C1 segment of cervical spinal cord (tissue), 14 donors: ENCODE data around the gene WBP1.

Source experiments
- DNase-seq, 14 donors: peaks; one replicate each; lab custom pipeline; 2025; lab: John Stamatoyannopoulos, UW

The WBP1 gene

GRCh38 chr2:74502147-74502719, 44.0 kb downstream of the WBP1 start:
- no peak for DNase-seq

- peak in 1 of 14 donors; percentile 5 for DNase-seq
Measured at GRCh38 chr2:74502720-74503505, 44.7 kb downstream of the WBP1 start.

GRCh38 chr2:74503506-74504475, 45.6 kb downstream of the WBP1 start:
- DNase-seq = no peak

- no peak for DNase-seq
Measured at GRCh38 chr2:74504591-74504990, 46.4 kb downstream of the WBP1 start.

- no peak for DNase-seq
Measured at GRCh38 chr2:74505448-74506246, 47.4 kb downstream of the WBP1 start.

GRCh38 chr2:74507145-74507925, 49.1 kb downstream of the WBP1 start, which contains the start of gene PCGF1:
Gene PCGF1 (minus strand): TSS chr2:74507695. CDS start chr2:74507668, 27 bp downstream.
- DNase-seq = peak; percentile 62 to 99 (median 94)

GRCh38 chr2:74507926-74508520, 49.8 kb downstream of the WBP1 start:
- peak in 2 of 14 donors; percentile 44 to 55 for DNase-seq

GRCh38 chr2:74510272-74510671, 52.0 kb downstream of the WBP1 start:
- DNase-seq = no peak
